Right atrium auricular region (tissue), 2 donors: ENCODE data around the gene OSBPL2. TPM values are rescaled to one million over a fixed set of nuclear protein-coding genes. Genes with fewer than 3 reads are reported as not detected.

Source experiments
- DNase-seq: peaks from one replicate; pipeline ENCODE4 v3.0.0-alpha.2; 2019; ENCODE audit warnings: low spot score
- H3K27ac ChIP-seq, 2 donors: fragments of 200-600 bp; sonication (generic); 1 replicate in 1 of 2; 2 replicates in 1 of 2; pipeline ENCODE4 v1.5.1; 2016 to 2019
- H3K27me3 ChIP-seq, 2 donors: fragments of 200-600 bp; sonication (generic); one replicate each; pipeline versions ENCODE4 v1.5.1 to v1.6.0; 2017 to 2019
- H3K36me3 ChIP-seq: fragments of 200-600 bp; sonication (generic); one replicate; pipeline ENCODE4 v1.5.1; 2016
- H3K4me1 ChIP-seq, 2 donors: fragments of 200-600 bp; sonication (generic); one replicate each; pipeline versions ENCODE4 v1.5.1 to v1.6.0; 2017 to 2019
- H3K4me3 ChIP-seq, 2 donors: fragments of 200-600 bp; sonication (generic); 1 replicate in 1 of 2; 2 replicates in 1 of 2; pipeline ENCODE4 v1.5.1; 2017 to 2019; ENCODE audit warnings: mild to moderate bottlenecking in 1 of 2, moderate library complexity in 1 of 2
- H3K9me3 ChIP-seq, 2 donors: fragments of 200-600 bp; sonication (generic); one replicate each; pipeline ENCODE4 v1.5.1; 2019
- CTCF ChIP-seq, 2 donors: fragments of 200-600 bp; sonication (generic); IDR thresholded peaks; one replicate each; pipeline ENCODE4 v1.5.1; 2019; ENCODE audit warnings: antibody characterized with exemption in 2 of 2
- total RNA-seq, 2 donors: library from RNA; depleted of rRNA; stranded (reverse); fragments of >200 nt; gene quantifications; one replicate each; pipeline ENCODE4 v1.1.0, GENCODE V29; 2016

The OSBPL2 gene
- total RNA-seq, 2 donors from 2014 or later = 27.2 to 29.6 TPM

DNA sequence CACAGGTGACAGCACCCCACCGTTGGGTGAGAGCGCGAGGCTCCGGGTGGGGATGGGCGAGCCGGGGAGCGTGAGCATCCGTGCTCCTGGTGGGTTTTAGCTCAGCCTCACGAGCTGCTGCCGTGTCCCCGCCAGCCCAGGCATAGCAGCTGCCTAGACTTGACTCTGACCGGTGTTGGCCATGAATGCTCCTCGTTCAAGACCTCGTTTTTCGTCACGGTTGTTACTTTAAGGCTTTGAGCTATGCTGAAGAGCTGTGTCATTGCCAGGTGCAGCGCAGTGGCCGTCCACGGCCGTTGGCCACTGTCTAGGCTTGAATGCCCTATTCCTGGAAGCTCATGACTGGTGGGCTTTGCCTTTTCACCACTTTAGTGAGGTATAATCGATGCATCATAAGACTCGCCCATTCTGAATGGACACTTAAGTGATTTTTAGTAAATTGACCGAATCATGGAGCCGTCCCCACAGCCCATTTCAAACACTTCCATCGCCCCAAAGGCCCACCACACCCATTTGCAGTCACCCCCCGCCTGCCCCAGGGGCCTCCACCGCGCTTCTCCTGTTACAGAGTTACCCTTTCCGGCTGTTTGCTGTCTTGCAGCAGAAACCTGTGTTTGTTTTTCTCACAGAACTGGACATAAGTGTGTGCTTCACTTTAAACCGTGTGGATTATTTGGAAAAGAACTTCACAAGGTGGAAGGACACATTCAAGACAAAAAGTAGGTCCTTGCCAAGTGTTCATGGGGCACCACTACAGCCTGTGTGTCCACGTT lies 43.0 kb downstream of the OSBPL2 start:
- H3K27ac ChIP-seq = no peak overlapping the region
- no peak overlapping the region for H3K4me3 ChIP-seq
- H3K9me3 ChIP-seq = no peaks in the 10 kb centered on the region
- peaks cover 0 to 42% of the 10 kb centered on the region in 2 donors for H3K4me1 ChIP-seq
- no peaks in the 10 kb centered on the region for H3K27me3 ChIP-seq
- no peak for DNase-seq
- peaks cover 54% of the 10 kb centered on the region for H3K36me3 ChIP-seq
- TF ChIP-seq CTCF (IDR thresholded peaks at IDR 0.05) = no peak

GRCh38 chr20:62282103-62282502 lies 43.8 kb downstream of the OSBPL2 start:
- H3K4me3 ChIP-seq = no peak overlapping the region
- H3K4me1 ChIP-seq = peaks cover 0 to 42% of the 10 kb centered on the region in 2 donors
- no peak for TF ChIP-seq CTCF (IDR thresholded peaks at IDR 0.05)
- DNase-seq = no peak
- H3K36me3 ChIP-seq = peaks cover 61% of the 10 kb centered on the region
- no peaks in the 10 kb centered on the region for H3K27me3 ChIP-seq
- peak overlapping the region; percentile 78 to 83 for H3K27ac ChIP-seq
- no peaks in the 10 kb centered on the region for H3K9me3 ChIP-seq

DNA sequence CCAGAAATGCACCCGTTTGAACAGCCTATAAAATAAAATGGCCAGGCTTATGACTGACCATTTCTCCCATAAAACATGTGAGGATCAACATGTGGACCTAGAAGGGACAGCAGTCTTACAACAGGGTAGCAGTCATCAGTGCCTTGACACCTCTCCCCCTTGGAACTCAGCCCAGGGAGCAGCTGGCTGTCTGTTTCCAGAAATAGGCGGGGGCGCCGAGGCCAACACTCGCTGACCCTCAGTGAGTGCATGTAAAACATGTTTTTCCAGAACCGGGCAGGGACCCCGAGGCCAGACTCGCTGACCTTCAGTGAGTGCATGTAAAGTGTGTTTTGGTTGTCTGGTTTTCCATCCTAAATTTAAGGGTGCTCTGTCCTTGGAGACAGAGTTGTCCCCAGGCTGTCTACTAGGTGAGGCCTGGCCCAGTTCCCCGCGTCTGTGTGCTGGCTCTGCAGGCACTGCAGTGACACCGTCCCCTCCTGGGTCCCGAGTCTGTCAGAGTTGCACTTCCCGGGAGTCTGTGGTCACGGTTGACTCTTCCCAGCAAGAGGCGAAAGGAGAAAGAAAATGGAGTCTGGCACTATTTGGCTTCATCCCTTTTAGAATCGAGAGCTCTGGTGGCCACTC lies 44.7 kb downstream of the OSBPL2 start:
- Histone ChIP-seq H3K4me3 (no peak overlapping the region), H3K36me3 (peaks cover 67% of the 10 kb centered on the region), H3K27me3 (no peaks in the 10 kb centered on the region), H3K27ac (peak overlapping the region; percentile 78 to 83), H3K4me1 (peaks cover 0 to 45% of the 10 kb centered on the region in 2 donors), H3K9me3 (no peaks in the 10 kb centered on the region)
- DNase-seq = no peak
- no peak for TF ChIP-seq CTCF (IDR thresholded peaks at IDR 0.05)

DNA sequence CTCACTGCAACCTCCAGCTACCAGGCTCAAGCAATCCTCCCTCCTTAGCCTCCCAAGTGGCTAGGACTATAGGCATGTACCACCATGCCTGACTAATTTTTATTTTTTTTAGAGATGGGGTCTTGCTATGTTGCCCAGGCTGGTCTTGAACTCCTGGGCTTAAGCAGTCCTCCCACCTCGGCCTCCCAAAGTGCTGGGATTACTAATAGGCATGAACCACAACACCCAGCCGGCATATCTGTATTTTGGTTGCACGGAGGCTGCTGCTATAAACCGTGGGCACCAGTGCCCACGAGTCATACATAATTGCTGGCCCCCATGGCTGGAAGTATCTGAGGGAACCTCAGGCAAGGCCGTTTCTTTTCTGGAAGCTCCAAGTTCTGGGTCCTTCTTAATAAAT lies 46.1 kb downstream of the OSBPL2 start:
- H3K4me3 ChIP-seq = no peak overlapping the region
- no peaks in the 10 kb centered on the region for H3K27me3 ChIP-seq
- peak overlapping the region in 1 of 2 donors; percentile 78 for H3K27ac ChIP-seq
- H3K36me3 ChIP-seq = peaks cover 68% of the 10 kb centered on the region
- no peak for DNase-seq
- peaks cover 0 to 45% of the 10 kb centered on the region in 2 donors for H3K4me1 ChIP-seq
- TF ChIP-seq CTCF (IDR thresholded peaks at IDR 0.05) = no peak
- H3K9me3 ChIP-seq = no peaks in the 10 kb centered on the region

- no peak for TF ChIP-seq CTCF (IDR thresholded peaks at IDR 0.05)
- Histone ChIP-seq H3K36me3 (peaks cover 67% of the 10 kb centered on the region), H3K27ac (peak overlapping the region; percentile 78 to 89), H3K9me3 (no peaks in the 10 kb centered on the region), H3K27me3 (no peaks in the 10 kb centered on the region), H3K4me3 (no peak overlapping the region), H3K4me1 (peaks cover 0 to 45% of the 10 kb centered on the region in 2 donors)
- DNase-seq = no peak
Measured at GRCh38 chr20:62285151-62285550, 46.8 kb downstream of the OSBPL2 start.
